GM18511 (cell line): ENCODE results near the gene MAZ.
"Not testable (repeated sequence)": the region's sequence is repeated elsewhere in the genome, so short reads cannot be mapped to it uniquely, and the experiment has no call there.

Experiments used
- ATAC-seq: cut with Tn5 transposase; IDR thresholded peaks from one replicate; pipeline ENCODE4 v1.9.1; 2021; ENCODE audit warnings: mild to moderate bottlenecking, moderate library complexity; ENCODE audit not compliant: unreplicated experiment

Gene MAZ

DNA sequence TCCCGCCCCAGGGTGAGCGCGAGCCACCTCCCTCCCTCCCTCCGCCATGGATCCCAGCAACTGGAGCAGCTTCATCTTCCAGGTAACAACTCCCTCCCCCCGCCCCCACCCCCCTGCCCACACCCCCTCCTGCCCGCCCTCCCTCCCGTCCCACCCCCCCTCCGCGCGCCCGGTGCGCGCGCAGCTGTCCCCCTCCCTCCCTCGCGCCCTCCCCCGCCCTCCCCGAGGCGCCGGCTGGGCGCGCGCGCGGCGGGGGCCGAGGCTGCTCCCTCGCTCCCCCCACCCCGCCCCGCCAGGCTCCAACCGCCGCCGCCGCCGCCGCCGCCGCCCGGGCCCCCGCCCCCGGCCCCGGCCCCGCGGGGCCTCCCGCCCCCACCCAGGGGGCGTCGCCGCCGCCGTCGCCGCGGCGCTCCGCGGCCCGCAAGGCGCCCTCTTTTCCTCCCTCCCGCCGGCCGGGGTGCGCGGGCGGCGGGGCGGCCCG lies at the start of gene MAZ:
MAZ (plus strand) TSS at position 431 of the 481 bp plus-strand sequence. CDS start 173 bp downstream, outside the sequence.
- ATAC-seq = no peak

GRCh38 chr16:29756654-29757053 lies 49.7 kb upstream of the MAZ start:
- no peak for ATAC-seq

- not testable (repeated sequence) for ATAC-seq
Measured at GRCh38 chr16:29757086-29757485, 49.2 kb upstream of the MAZ start.

DNA sequence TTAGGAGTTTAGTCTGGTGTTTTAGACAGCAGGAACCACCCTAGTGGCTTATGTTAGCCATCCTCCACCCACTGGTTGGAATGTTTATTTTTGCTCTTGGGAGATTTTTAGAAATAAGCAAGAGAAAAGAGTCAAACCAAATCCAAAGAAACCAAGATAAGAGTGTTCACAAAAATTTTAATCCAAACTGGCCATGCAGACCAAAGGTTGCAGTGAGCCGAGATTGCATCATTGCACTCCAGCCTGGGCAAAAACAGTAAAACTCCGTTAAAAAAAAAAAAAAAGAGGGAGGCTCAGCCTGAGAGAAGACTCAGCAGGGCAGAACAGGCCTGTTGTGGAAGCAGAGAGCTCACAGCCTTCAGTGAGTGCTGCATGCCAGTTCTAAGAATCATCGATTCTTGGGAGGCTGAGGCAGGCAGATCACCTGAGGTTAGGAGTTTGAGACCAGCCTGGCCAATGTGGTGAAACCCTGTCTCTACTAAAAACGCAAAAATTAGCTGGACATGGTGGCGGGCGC lies 48.3 kb upstream of the MAZ start:
- no peak for ATAC-seq

DNA sequence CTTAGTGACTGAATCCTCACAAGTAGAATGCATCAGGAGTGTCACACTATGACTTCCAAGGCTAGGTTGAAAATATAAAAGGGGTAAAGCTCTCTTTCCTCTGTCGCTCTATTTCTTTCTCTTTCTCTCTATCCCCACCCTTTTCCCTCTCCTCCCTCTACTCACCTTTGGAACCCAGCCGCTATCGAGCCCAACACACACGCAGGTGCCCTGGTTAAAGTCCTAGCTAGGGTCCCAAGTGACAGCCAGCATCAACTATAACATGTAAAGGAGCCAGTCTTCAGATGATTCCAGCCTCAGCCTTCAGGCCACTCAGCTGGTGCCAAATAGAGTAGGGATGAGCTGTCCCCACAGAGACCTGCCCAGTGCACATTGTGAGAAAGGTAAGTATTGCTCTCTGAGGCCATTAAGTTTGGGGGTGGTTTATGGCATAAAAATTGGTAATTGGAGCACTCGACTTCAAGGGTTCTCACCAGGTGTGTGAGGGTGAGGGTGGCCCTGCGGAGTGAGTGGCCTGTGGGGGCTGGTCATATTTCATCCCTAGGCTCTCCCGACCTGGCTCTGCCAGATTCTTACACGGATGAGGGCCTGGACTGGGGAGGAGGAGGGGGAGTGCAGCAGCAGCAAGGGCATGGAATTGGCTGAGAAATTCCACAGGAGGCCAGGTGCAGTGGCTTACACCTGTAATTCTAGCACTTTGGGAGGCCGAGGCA lies 45.6 kb upstream of the MAZ start:
- ATAC-seq = no peak

DNA sequence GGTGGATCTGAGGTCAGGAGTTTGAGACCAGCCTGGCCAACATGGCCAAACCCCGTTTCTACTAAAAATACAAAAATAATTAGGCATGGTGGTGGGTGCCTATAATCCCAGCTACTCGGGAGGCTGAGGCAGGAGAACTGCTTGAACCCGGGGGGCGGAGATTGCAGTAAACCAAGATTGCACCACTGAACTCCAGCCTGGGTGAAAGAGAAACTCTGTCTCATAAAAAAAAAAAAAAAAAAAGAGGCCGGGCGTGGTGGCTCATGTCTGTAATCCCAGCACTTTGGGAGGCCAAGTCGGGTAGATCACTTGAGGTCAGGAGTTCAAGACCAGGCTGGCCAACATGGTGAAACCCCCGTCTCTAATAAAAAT lies 45.1 kb upstream of the MAZ start:
- not testable (repeated sequence) for ATAC-seq

- no peak for ATAC-seq
Measured at GRCh38 chr16:29761882-29762281, 44.4 kb upstream of the MAZ start.

- no peak for ATAC-seq
Measured at GRCh38 chr16:29763326-29763725, 43.0 kb upstream of the MAZ start.

- ATAC-seq = no peak
Measured at GRCh38 chr16:29765167-29766032, 40.9 kb upstream of the MAZ start.

GRCh38 chr16:29766571-29766970 lies 39.8 kb upstream of the MAZ start:
- no peak for ATAC-seq

DNA sequence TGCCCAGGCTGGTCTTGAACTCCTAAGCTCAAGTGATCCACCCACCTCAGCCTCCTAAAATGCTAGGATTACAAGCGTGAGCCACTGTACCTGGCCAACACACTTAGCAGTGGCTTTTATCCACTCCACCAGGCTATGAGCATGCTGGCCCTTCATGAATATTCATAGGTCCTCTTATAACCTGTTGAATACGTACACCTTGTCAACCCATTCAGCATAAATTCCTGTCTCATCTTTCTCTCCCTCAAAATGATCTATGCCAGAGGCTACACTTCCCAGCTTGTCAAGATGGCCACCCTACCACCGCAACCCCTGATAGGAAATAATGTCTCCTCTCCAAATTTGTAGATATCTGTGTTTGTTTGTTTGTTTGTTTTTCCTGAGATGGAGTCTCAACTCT lies 39.3 kb upstream of the MAZ start:
- no peak for ATAC-seq

DNA sequence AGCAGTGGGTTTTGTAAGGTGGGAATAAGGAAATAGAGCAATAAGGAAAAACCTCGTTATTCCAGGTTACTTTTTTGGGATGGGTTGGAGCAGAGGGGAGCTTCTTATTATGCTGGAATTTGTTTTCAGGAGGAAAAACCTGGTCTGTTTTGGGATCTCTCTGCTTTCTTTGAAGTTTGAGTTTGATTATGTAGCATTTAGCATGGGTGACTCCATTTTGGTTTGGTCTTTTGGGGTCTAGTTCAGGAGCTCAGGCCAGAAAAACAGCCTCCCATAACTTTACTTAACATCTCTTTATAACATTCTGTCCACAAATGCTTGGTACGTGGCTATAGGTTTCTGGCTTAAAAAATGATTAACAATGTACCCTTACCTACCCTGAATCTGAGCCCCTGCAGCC lies 36.8 kb upstream of the MAZ start:
- ATAC-seq = no peak

GRCh38 chr16:29770250-29770929 lies 35.9 kb upstream of the MAZ start:
- ATAC-seq = no peak

- ATAC-seq = not testable (repeated sequence)
Measured at GRCh38 chr16:29772330-29772729, 34.0 kb upstream of the MAZ start.

- no peak for ATAC-seq
Measured at GRCh38 chr16:29774730-29775129, 31.6 kb upstream of the MAZ start.

DNA sequence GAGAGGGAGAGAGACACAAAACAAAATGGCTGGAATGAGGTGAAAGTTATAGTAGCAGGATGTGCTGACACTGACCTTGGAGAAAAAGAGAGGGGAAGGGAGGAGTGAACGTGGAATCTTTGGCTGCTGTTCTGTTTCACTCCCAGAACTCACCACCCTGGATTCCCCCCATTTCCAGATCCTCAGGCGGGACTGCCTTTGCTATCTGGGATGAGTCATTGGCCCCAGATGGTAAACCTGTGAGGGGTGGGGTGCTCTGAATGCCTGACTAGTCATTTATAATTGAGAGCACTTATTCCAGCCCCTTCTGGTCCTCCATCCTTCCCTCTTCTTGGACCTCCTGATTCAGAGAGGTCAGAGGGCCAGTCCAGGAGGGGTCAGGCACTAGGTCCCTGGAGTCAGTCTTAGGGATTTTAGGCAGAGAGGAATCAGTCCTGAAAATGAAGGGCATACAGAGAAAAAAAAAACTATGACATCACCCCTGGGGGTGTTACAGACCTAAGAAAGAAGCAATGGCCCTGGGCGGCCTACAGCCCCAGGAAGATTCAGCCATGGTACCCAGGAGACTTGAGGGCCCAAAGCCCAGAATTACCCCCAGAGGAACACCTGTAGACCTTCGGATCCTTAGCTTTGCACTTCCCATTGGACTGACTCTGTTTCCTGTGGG lies 30.5 kb upstream of the MAZ start:
- ATAC-seq = no peak

- no peak for ATAC-seq
Measured at GRCh38 chr16:29777576-29778350, 28.6 kb upstream of the MAZ start, which contains the start of gene ZG16. ZG16 (plus strand) TSS chr16:29778256; CDS start chr16:29779267, 1,011 bp downstream.

GRCh38 chr16:29779474-29779873 lies 26.9 kb upstream of the MAZ start:
- ATAC-seq = no peak

GRCh38 chr16:29783094-29783953 lies 23.0 kb upstream of the MAZ start:
- not testable (repeated sequence) for ATAC-seq
